AG09319 (cell line): ENCODE measurements around the gene ZER1.

Experiments
- DNase-seq: peaks from one replicate; pipeline ENCODE4 v3.0.0-alpha.2; 2010; ENCODE audit warnings: low read depth; ENCODE audit errors: extremely low read depth
- TF ChIP-seq, protein P1 (sequence below): IDR thresholded peaks from 2 replicates; pipeline ENCODE4 v1.5.1; 2011; ENCODE audit warnings: low read depth, mild to moderate bottlenecking, inconsistent platforms, low read length, moderate library complexity

ZER1 gene

DNA sequence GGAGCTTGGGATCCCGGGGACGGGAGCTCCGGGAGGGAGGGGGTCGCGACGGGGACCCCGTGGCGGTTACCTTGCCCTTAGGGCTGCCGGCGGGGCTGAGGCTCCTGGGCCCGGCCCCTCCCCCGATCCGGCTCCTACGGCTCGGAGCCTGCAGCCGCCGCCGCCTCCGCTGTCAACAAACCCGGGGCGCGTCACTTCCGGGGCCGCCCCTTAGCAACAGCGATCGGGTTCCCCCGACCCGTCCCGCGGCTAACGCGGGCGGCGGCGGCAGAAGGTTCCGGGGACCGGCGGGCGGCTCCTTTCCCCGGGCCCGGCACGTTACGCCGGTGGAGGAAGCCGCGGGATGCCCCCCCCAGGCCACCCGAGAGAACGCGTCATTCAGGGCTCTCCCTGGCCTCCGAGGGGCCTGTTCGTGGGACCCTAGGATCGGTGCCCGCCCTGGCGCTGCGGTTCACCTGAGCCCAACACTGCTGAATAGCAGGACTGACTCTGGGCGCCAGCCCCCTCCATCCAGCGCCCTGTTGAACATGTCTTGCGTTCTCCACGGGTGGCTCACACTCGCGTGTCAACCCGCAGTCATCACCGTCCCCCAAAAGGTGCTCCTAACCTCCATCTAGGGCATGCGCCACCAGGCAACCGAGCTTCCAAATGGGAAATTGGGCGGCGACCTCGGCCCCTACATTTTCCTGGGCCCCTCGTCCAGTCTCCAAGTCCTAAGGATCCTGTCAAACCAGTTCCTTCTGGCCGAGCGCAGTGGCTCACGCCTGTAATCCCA is at the start of gene ZER1:
ZER1 (minus strand) TSS at position 183 of the 775 bp plus-strand sequence. CDS start 16,362 bp downstream, outside the sequence.
- peak; percentile 69 for DNase-seq
- TF ChIP-seq, protein P1, sequence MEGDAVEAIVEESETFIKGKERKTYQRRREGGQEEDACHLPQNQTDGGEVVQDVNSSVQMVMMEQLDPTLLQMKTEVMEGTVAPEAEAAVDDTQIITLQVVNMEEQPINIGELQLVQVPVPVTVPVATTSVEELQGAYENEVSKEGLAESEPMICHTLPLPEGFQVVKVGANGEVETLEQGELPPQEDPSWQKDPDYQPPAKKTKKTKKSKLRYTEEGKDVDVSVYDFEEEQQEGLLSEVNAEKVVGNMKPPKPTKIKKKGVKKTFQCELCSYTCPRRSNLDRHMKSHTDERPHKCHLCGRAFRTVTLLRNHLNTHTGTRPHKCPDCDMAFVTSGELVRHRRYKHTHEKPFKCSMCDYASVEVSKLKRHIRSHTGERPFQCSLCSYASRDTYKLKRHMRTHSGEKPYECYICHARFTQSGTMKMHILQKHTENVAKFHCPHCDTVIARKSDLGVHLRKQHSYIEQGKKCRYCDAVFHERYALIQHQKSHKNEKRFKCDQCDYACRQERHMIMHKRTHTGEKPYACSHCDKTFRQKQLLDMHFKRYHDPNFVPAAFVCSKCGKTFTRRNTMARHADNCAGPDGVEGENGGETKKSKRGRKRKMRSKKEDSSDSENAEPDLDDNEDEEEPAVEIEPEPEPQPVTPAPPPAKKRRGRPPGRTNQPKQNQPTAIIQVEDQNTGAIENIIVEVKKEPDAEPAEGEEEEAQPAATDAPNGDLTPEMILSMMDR, result no peak

GRCh38 chr9:128820665-128821583 is 49.2 kb upstream of the ZER1 start:
- TF ChIP-seq, protein P1, result no peak
- DNase-seq, result no peak

DNA sequence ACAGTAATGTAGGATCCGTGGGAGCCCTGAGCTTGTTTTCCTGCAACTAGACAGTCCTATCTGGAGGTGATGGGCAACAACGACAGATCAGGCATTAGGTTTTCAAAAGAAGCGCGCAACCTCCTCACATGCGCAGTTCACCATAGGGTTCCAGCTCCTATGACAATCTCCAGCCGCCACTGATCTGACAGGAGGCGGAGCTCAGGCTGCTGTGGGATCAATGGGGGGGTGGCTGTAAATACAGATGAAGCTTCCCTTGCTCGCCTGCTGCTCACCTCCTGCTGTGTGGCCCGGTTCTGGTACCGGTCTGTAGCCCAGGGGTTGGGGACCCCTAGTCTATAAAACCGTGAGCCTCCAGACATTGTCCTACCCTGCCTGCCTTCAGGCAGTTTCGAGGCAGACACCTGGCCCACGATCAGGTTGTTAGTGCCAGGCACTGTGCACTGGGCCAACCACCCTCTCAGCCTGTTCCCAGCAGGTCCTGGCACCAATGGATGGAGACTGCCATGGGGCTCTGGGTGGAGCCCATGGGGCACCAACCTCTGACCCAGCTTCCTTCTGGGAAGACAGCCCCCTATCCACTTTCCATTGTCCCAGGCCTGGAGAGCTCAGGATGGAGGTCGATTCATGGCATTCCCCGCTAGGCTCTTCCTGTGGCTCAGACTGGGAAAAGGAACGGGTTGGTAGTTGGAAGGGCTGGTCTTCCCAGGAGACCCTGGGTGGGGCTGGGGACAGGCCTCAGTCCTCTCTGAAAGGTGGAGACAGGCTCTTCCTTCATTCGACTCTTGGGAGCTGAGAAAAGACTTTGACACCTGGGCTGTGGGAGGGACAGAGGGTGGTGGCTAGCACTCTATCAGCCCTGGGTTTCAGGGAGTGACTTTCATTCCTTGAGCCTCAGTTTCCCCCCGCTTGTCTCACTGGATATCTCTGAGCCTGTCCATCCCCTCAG is 48.3 kb upstream of the ZER1 start:
- no peak for DNase-seq

DNA sequence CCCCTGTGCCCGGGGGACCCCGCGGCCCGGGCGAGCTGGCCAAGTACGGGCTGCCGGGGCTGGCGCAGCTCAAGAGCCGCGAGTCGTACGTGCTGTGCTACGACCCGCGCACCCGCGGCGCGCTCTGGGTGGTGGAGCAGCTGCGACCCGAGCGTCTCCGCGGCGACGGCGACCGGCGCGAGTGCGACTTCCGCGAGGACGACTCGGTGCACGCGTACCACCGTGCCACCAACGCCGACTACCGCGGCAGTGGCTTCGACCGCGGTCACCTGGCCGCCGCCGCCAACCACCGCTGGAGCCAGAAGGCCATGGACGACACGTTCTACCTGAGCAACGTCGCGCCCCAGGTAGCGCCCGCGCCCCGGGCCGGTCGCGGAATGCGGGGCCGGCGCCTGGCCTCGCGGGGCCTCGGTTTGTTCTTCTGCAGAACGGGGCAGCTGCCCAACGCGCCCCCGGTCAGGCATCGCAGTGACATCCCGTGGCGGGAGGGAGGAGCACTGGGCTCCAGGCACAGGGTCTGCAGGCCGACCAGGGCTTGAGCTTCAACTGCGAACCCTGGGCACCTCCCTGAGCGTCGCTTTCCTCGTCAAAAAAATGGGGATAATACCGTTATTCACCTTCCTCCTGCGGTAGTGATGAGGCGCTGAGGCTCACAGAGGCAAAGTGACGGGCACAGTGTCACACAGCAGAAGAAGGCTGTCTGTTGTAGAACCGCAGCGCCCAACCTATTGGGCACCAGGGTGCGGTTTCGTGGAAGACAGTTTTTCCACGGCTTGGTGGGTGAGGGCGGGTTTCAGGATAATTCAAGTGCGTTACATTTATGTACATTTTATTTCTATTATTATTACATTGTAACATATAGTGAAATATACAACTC is 47.4 kb upstream of the ZER1 start:
- no peak for DNase-seq
- TF ChIP-seq, protein P1, result no peak

More for the DNA sequence above, 48.3 kb upstream of the ZER1 start:
- TF ChIP-seq, protein P1, result no peak

- DNase-seq, result peak; percentile 92
- TF ChIP-seq, protein P1, result peak; percentile 96
Measured at GRCh38 chr9:128818099-128818838, 46.5 kb upstream of the ZER1 start, which contains the start of gene ENDOG. ENDOG (plus strand) TSS chr9:128818500; CDS start chr9:128818685, 185 bp downstream.
